ENCODE results near the gene GRIN2C.

Gene GRIN2C

GRCh38 chr17:74821655-74822334, 37.9 kb downstream of the GRIN2C start:
- TF ChIP-seq TEAD4 (IDR thresholded peaks at IDR 0.05) (no peak), CREB1 (IDR thresholded peaks at IDR 0.05; ENCODE audit: low read depth) (no peak), YY1 (IDR thresholded peaks at IDR 0.05; ENCODE audit: low read depth) (no peak), EGR1 (IDR thresholded peaks at IDR 0.05) (no peak), TAF1 (IDR thresholded peaks at IDR 0.05; ENCODE audit: low read depth) (no peak), TCF12 (IDR thresholded peaks at IDR 0.05; ENCODE audit: low read depth) (no peak), USF1 (IDR thresholded peaks at IDR 0.05) (no peak), NFIC (IDR thresholded peaks at IDR 0.05) (no peak), CEBPB (IDR thresholded peaks at IDR 0.05) (no peak), MAX (IDR thresholded peaks at IDR 0.05) (no peak), ZBTB7A (IDR thresholded peaks at IDR 0.05; ENCODE audit: low read depth) (no peak), REST (IDR thresholded peaks at IDR 0.05; ENCODE audit: low read depth) (no peak), EP300 (IDR thresholded peaks at IDR 0.05; ENCODE audit: borderline replicate concordance) (no peak), RAD21 (IDR thresholded peaks at IDR 0.05; ENCODE audit: low read depth) (no peak), FOXM1 (IDR thresholded peaks at IDR 0.05; ENCODE audit: borderline replicate concordance, low read depth) (no peak)

- TF ChIP-seq FOXM1 (IDR thresholded peaks at IDR 0.05; ENCODE audit: borderline replicate concordance, low read depth), result no peak
- no peak for TF ChIP-seq EP300 (IDR thresholded peaks at IDR 0.05; ENCODE audit: borderline replicate concordance)
- TF ChIP-seq CEBPB (IDR thresholded peaks at IDR 0.05), result no peak
- no peak for TF ChIP-seq TEAD4 (IDR thresholded peaks at IDR 0.05)
- no peak for TF ChIP-seq EGR1 (IDR thresholded peaks at IDR 0.05)
- no peak for TF ChIP-seq NFIC (IDR thresholded peaks at IDR 0.05)
- no peak for TF ChIP-seq CREB1 (IDR thresholded peaks at IDR 0.05; ENCODE audit: low read depth)
- TF ChIP-seq REST (IDR thresholded peaks at IDR 0.05; ENCODE audit: low read depth), result no peak
- no peak for TF ChIP-seq TAF1 (IDR thresholded peaks at IDR 0.05; ENCODE audit: low read depth)
- TF ChIP-seq USF1 (IDR thresholded peaks at IDR 0.05), result no peak
- no peak for TF ChIP-seq MAX (IDR thresholded peaks at IDR 0.05)
- no peak for TF ChIP-seq YY1 (IDR thresholded peaks at IDR 0.05; ENCODE audit: low read depth)
- no peak for TF ChIP-seq TCF12 (IDR thresholded peaks at IDR 0.05; ENCODE audit: low read depth)
- TF ChIP-seq ZBTB7A (IDR thresholded peaks at IDR 0.05; ENCODE audit: low read depth), result no peak
- TF ChIP-seq RAD21 (IDR thresholded peaks at IDR 0.05; ENCODE audit: low read depth), result no peak
These were observed 39.8 kb downstream of the GRIN2C start for GRCh38 chr17:74819801-74820436.

- no peak for TF ChIP-seq RAD21 (IDR thresholded peaks at IDR 0.05; ENCODE audit: low read depth)
- no peak for TF ChIP-seq TAF1 (IDR thresholded peaks at IDR 0.05; ENCODE audit: low read depth)
- no peak for TF ChIP-seq ZBTB7A (IDR thresholded peaks at IDR 0.05; ENCODE audit: low read depth)
- TF ChIP-seq REST (IDR thresholded peaks at IDR 0.05; ENCODE audit: low read depth), result no peak
- no peak for TF ChIP-seq CREB1 (IDR thresholded peaks at IDR 0.05; ENCODE audit: low read depth)
- no peak for TF ChIP-seq EP300 (IDR thresholded peaks at IDR 0.05; ENCODE audit: borderline replicate concordance)
- no peak for TF ChIP-seq FOXM1 (IDR thresholded peaks at IDR 0.05; ENCODE audit: borderline replicate concordance, low read depth)
- TF ChIP-seq YY1 (IDR thresholded peaks at IDR 0.05; ENCODE audit: low read depth), result no peak
- TF ChIP-seq USF1 (IDR thresholded peaks at IDR 0.05), result no peak
- TF ChIP-seq EGR1 (IDR thresholded peaks at IDR 0.05), result no peak
- TF ChIP-seq CEBPB (IDR thresholded peaks at IDR 0.05), result no peak
- no peak for TF ChIP-seq TEAD4 (IDR thresholded peaks at IDR 0.05)
- no peak for TF ChIP-seq TCF12 (IDR thresholded peaks at IDR 0.05; ENCODE audit: low read depth)
- no peak for TF ChIP-seq NFIC (IDR thresholded peaks at IDR 0.05)
- no peak for TF ChIP-seq MAX (IDR thresholded peaks at IDR 0.05)
These were observed 41.3 kb downstream of the GRIN2C start for GRCh38 chr17:74818291-74818938.

Data from Ishikawa (cell line).